Hypothalamus (tissue), 51 donors: ENCODE measurements around the gene DTX2.
"Not testable (repeated sequence)": the region's sequence is repeated elsewhere in the genome, so short reads cannot be mapped to it uniquely, and the experiment has no call there.

Experiments used
- DNase-seq, 51 donors: peaks; one replicate each; lab custom pipeline; 2025; lab: John Stamatoyannopoulos, UW

Gene DTX2

DNA sequence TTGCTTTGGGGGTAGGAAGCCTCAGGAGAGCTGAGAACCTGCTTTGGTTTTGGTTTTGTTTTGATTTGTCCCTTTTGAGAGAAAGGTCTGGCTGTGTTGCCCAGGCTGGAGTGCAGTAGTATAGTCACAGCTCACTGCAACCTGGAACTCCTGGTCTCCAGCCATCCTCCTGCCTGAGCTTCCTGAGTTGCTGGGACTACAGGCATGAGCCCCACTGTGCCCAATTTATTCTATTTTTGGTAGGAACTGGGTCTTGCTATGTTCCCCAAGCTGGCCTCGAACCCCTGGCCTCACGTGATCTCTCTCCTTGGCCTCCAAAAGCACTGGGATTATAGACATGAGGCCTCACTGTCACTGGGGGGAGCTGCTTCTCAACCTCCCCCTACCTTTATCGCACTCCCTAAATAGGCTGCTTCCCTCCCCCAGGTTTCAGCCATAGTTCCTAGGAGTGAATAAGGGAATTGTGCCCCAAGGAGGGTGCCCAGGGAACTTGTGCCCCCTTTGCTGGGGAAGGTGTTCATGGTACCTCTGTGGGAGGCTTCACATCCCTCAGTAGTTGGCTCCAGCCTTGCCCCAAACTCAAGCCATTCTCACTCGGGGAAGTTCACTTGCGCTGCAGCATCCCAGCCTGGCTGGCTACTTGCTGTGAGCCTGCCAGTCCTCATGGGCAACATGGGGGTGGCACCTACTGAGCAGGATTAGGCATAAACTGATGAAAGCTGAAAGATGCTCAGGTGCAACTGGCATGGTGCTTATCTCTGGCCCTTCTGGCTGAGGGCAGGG lies 18.7 kb upstream of the DTX2 start:
- DNase-seq: not testable (repeated sequence)

DNA sequence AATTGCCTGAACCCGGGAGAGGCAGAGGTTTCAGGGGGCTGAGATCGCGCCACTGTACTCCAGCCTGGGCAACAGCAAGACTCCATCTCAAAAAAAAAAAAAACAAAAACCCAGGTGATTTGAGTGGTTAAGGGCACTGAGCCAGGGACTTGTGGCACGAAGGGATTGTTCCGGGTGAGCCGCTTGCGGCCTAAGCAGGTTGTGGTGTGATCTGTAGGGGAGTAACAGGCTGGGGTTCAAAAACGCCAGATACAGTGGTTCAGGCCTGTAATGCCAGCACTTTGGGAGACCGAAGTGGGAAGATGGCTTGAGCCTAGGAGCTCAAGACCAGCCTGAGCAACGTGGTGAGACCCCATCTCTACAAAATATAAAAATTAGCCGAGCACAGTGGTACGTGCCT lies 17.7 kb upstream of the DTX2 start:
- not testable (repeated sequence) for DNase-seq

DNA sequence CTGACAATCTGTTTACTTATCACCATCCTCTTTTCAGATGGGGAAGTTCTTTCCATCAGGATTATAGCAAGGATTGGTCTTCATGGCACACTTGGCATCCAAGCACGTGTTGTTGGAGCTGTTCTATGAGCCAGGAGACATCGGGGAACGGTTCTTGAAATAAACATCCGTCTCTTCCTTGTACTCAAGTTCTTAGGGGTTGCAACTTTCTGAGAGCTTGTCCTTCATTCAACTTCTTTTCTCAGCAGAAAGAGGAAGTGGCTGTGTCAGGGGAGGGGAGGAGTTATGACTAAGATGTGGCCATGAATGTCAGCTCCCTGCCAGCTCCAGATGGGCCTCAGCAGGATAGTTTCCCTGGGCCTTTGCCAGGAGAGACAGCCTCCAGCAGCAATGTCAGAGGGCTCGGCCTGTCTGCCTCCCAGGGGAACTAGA lies 15.9 kb upstream of the DTX2 start:
- peak in 3 of 51 donors; percentile 8 to 26 (median 15) for DNase-seq

DNA sequence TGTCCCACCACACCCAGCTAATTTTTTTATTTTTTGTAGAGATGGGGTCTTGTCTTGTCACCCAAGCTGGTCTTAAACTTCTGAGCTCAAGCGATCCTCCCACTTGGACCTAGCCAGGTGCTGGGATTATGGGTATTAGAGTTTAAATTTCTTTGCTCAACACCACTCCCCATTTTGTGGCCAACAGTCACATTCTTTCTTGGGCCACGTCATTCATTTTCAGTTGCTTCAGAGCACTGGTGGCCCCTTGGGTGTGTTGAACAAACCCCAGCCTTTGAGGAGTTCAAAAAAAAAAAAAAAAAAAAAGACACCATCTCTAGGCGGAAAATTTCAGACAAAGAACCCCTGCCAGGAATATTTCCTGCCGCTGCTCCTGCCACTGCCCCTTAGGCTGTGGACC lies 4.5 kb upstream of the DTX2 start:
- not testable (repeated sequence) for DNase-seq

DNA sequence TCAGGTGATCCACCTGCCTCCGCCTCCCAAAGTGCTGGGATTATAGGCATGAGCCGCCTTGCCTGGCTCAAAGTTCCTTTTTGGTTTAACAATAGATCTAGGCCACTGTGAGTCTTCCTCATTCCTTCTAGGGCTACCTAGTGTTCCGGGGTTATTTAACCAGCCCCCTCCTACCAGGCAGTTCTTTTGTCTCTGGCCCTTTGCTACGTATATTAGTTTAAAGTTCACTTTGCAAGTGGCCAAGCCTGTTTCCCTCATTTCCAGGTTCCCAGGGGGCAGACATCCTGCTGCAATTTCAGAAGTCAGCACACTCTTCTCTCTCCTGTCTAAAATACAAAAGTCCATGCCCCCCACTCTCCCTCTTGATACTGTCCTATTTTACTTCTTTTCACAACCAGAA lies 3.0 kb upstream of the DTX2 start:
- not testable (repeated sequence) for DNase-seq

DNA sequence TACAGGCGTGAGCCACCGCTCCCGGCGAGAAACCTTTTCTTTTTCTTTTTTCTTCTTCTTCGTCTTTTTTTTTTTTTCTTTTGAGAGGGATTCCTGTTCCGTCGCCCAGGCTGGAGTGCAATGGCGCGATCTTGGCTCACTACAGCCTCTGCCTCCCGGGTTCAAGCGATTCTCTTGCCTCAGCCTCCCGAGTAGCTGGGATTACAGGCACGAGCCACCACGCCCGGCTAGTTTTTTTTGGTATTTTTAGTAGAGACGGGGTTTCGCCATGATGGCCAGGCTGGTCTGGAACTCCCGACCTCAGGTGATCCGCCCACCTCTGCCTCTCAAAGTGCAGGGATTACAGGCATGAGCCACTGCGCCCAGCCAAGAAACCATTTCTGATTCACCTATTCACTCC lies 742 bp upstream of the DTX2 start:
- DNase-seq: not testable (repeated sequence)

DNA sequence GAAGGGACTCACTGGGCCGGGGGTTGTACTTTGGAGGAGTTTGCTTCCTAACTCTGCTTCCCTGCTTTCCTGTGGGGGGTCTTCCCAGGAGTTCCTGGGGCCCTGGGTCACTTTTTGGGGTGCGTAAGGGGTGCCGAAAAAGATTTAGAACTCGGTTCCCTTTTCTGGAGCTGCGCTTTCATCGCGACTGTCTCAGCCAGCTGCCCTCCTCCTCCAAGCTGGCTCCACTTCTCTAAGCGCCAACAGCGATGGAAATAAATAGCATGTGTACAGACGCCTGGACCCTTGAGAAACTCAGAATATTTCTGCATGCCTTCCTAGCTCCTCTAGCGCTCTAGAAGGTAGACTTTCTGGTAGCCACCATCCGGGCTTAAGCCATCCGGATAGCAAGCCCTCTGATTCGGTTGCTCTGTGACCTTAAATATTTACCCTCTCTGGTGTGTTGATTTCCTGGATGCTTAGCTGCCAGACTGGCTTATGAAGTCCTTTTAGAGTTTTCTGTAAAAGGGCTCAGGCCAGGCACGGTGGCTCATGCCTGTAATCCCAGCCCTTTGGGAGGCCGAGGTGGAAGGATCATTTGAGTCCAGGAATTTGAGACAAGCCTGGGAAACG lies 868 bp downstream of the DTX2 start:
- not testable (repeated sequence) for DNase-seq

DNA sequence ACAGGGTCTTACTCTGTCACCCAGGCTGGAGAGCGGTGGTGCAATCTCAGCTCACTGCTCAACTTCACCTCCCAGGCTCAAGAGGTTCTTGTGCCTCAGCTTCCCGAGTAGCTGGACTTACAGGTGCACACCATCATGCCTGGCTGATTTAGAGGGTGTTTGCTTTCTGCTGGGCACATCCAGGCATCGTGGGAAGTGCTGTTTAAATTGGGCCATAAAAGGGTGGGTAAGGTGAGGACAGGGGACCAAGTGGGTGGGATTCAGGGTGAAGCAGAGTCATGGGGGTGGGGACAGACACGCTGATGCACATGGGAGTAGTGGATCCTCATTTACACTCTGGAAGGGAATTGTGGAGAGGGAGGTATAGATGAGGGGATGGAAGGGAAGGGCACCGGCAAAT lies 3.5 kb downstream of the DTX2 start:
- DNase-seq: not testable (repeated sequence)

DNA sequence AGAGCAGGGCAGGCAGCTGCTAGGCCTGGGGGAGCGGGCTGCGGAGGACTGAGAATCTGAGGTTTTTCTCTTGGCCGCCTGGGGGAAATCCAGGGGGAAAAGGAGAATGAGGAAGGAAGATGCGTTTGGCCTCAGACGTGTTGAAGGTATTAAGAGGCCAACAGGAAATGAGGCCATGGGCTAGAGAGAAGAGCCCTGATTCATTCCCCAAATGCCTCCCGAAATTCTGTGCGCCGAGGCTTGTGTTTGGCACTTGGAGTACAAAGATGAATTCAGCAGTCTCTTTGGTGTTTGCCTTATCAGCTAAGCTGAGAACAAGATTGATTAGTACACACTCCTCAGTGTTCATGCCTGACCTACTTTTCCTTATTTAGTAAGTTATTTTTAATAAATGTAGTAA lies 4.4 kb downstream of the DTX2 start:
- DNase-seq: not testable (repeated sequence)

DNA sequence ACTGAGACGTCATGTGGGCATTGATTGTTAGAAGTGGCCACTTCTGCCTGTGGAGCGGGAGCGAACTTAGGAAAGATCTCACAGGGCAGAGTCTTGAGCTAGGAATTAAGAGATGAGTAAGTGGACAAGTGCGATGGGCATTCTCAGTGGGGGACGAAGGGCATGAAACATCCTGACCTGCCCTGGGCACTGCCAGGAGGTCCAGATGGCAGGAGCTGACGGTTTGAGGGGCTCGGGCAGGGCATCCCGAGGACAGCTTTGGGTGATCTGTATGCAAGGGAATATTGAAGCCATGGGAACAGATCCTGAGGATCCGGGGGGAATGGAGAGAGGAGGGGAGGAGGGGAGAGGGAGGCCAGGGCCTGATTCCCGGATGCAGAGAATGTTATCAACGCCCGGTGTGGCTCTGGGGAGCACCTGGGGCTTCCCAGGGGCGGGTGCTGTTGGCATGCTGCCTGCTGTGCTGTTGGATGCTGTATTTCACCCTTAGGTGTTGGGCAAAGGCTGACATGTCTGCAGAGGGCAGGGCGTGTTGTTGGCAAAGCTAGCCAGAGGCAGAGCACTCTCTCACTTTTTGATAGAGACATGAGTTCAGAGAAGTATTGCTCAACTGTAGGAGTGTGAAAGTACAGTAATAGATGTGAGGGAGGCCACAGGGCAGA lies 6.4 kb downstream of the DTX2 start:
- DNase-seq: not testable (repeated sequence)

DNA sequence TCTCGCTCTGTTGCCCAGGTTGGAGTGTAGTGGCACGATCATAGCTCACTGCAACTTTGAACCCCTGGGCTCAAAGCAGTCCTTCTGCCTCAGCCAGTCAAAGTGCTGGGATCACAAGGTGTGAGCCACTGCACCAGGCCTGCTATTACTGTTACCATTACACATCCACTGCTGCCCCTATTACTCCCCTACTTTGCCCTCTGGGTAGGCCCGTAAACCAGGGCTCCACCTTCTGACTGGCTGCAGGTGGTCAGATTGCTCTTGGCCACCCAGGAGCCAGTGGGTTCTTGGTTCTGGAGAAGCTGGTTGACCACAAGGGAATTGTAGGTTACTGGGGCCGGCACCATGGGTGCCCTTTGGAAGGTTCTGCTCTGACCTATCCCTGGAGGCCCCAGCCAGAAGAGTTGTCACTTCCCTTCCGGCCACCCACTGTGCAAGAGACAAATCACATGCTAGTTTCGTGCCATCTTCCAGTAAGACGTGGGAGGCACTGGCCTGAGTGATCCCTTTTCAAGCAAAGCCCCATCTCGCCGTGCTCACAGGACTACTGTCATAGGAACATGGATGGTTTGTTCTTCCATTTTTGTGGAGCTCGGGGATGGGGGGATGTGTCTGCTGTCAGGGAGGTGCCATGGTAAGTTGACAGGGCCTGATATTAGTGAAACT lies 10.2 kb downstream of the DTX2 start:
- not testable (repeated sequence) for DNase-seq

DNA sequence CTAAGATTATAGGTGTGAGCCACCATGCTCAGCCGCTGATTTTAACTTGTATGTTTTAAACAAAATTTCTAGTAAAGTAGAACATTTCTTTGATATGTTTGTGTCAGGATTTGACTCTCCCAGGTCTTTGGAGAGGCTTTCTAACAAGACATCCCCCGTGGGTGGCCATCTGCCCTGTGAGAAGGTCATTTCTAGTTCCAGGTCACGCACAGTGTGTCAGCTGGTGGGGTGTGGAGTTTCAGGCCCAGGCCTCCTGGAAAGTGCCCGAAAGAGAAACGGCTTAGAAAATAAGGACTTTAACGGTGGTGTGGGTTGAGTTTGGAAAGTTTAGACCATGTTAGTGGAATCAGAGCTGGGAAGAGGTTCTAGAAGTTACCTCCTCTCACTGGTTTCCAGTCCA lies 11.6 kb downstream of the DTX2 start:
- not testable (repeated sequence) for DNase-seq

DNA sequence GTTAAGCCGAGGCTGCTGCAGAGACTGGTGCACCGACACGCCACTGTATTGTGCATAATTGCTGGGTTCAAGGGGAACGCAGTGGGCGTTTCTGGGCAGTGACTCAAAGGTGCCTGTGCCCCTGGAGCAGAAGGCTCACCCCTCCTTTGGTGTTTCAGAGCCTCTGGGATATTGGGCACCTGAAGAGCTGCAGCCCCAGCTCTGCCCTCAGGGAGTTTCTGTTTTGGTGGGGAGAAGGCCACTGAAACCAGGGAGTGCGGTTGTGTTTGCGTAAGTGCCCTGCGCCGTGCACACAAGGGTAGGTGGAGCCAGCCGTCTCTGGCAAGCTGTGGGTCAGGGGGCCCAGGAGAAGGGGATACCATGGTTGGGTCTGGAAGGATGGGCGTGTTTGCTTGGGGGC lies 14.8 kb downstream of the DTX2 start:
- not testable (repeated sequence) for DNase-seq

DNA sequence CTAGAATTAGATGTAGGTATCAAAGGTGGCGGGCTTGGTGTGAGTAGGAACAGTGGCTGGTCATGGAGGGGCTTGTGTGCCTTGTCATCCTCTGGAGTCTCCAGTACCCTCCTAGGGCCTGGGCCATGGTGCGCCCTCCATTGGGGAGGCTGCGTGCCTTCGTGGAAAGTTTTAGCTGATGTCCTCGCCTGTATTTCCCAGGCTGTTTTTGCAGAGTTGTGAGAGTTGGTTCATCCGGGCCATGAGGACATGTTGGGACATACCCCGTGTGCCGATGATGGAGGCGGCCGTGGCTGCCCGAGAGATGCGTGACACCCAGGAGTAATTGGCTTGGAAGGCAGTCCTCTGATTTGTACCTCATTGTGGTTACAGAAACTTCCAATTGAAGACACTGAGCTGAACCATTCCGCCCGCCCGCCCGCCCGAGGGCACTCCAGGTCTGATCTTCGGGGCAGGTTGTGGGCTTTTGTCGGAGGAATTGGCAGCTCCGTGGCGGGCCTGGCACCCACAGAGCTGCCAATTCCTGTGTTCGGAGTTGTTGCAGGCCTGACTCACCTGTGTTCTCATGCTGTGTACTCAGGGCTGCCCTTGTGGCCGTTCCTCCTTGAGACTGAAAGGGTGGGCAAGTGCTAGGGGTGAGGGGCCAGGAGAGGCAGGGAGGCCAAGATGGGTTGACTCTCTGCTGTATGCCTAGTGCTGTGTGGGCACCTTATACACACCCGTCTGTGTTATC lies 15.4 kb downstream of the DTX2 start:
- not testable (repeated sequence) for DNase-seq

DNA sequence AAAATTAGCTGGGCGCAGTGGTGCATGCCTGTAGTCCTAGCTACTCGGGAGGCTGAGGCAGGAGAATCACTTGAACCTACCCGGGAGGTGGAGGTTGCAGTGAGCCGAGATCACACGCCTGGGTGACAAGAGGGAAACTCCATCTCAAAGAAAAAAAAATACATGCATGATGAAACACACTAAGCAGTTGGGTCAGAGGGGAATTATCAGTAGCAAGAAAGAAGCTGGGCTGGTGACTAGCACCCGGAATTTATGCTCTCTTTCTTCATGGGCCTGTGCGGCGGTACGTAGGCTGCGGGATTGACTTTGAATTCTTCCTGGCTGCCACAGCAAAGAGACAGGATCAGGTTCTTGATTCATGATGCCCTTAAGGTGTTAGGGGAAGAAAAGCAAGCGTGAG lies 18.1 kb downstream of the DTX2 start:
- DNase-seq: not testable (repeated sequence)

DNA sequence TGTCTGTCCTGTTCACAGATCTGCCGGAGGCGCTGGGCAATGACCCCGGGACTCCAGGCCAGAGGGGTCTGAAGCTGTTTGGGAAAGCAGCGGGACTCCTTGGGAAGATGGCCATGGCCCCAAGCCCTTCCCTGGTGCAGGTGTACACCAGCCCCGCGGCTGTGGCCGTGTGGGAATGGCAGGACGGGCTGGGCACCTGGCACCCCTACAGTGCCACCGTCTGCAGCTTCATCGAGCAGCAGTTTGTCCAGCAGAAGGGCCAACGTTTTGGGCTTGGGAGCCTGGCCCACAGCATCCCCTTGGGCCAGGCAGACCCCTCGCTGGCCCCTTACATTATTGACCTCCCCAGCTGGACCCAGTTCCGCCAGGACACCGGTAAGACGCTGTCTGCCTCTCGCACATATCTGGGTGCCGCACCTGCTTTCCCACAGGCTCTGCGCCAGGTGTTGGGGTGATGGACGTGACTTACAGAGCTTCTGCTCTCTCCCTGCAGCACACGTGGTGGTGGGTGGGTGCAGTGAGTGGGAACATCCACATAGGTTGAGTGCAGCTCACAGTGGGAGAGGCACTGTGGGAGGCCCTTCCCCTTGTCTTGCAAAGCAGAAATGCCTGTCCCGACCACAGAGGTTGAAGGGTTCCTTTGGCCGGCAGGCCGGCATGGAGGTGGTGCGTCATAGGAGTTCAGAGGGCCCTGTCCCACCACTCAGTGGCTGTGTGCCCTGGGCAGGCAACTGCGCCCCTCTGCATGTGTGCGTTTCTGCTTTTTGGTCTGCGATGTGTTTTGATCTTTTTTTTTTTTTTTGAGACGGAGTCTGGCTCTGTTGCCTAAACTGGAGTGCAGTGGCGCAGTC lies 19.1 kb downstream of the DTX2 start:
- not testable (repeated sequence) for DNase-seq

DNA sequence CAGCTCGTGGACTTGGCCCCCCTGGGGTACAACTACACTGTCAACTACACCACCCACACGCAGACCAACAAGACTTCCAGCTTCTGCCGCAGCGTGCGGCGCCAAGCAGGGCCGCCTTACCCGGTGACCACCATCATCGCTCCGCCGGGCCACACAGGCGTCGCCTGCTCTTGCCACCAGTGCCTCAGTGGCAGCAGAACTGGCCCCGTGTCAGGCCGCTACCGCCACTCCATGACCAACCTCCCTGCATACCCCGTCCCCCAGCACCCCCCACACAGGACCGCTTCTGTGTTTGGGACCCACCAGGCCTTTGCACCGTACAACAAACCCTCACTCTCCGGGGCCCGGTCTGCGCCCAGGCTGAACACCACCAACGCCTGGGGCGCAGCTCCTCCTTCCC lies 21.2 kb downstream of the DTX2 start:
- not testable (repeated sequence) for DNase-seq

DNA sequence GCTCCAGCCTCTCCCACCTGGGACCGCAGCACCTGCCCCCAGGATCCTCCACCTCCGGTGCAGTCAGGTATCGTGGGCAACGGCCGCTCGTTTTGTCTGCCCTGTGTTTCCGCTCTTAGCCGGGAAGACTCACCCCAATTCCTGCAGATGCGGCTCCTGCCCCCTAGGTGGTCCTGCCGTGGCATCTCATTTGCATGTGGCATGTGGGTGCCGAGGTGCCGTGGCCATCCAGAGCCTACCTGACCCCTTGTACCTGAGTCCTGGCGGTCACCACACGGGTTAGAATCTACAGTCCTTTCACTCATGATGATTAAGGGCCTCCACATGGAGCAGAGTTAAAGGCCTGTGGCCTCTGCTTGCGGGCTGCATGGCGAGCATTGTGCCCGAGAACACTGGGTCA lies 21.6 kb downstream of the DTX2 start:
- DNase-seq: not testable (repeated sequence)

DNA sequence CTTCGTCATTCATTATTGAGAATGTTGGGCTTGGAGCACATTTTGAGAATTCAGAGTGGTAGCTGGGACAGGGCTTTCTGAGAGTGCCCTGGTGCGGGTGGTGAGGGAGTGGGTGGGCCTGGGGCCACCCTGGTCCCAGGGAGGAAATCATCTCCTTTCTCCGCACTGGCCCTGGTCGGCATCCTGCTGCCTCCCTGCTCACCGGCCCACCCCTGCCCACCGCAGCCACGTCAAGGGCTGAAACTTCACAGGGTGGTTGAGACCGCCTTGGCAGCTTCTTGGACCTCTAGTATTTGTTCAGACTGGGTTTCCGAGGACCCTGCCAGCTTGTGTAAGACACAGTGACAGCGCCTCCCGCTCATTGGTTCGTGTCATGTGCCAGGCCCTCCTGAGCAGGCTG lies 22.9 kb downstream of the DTX2 start:
- DNase-seq: not testable (repeated sequence)
